Retina (tissue), 1 donor: ENCODE results near the gene ZBTB7C.

Experiments
- DNase-seq: peaks from one replicate; pipeline ENCODE4 v3.0.0-alpha.2; 2016

Gene ZBTB7C

DNA sequence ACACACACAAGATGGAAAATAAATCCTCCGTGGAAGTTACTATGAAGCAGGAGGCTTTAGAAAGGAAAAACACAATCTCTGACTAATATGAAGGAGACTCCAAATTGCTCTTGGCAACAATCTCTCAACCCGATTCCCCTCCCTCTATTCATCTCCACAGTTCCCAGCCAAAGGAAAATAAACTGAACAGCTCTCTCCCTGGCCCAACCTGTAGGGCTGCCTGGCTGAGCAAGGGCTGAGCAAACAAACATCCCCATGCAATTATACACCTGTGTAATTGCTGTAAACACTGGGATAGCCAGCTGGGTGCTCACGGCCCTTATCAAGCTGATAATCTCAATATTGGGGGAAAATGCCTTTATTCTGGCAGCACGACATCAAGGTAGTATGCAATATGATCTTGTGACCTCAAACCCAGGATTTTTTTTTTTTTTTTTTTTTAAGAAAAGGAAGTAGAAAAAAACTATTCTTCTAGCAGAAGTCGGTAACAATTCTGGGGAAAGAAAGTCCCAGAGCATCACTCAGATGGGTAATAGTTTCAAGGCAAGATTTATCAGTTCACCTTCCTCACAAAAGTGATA is 275.4 kb downstream of the ZBTB7C start:
- DNase-seq, result no peak

DNA sequence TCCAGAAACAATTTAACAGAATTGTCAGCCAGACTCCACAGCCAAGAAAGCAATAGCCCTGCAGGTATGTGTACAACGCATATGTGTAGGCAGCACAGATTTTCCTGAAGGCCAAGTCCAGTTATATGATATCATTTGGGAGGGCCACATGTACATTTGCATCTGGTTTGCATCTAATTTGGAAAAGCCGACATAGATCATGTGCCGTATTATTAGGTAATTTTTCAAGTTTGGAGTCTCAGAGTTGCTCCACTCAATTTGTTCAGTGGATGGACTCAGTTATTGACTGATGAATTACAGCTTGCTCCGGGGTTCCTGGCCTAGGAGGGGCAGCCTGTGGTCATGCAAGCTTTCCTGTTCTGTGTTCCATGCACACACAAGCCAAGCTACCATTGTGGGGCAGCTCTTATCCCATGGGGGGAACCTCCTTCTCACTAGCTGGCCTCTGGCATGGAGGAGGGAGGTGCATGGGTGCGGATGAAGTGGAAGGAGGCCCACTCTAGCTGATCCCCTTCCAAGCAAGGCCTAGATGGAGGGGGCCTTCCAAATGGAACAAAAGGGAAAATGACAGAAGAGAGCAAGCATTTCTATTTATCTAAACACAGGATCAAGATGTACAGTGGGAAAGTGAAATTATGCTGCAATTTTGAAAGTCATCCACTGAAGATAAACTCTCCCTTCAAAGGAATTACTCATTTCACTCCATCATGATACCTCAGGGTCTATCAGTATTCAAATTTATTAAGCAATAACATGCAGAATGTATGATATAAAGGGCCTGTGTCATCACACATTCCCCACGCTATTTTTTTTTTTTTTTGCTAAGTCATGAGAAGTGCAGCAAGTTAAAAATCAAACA is 276.2 kb downstream of the ZBTB7C start:
- no peak for DNase-seq

DNA sequence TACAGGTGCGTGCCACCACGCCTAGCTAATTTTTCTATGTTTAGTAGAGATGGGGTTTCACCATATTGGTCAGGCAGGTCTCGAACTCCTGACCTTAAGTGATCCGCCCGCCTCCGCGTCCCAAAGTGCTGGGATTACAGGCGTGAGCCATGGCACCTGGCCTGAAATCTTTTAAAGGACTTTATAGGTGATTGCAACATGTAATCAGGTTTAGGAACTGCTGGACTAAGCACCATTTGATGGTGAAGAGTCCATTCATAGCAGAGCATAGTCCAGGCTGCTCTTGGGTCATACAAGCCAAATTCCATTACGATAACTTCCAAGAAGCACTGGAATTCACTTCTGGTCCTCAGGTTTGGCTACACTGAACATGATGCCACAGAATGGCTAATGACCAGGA is 278.1 kb downstream of the ZBTB7C start:
- DNase-seq, result no peak

DNA sequence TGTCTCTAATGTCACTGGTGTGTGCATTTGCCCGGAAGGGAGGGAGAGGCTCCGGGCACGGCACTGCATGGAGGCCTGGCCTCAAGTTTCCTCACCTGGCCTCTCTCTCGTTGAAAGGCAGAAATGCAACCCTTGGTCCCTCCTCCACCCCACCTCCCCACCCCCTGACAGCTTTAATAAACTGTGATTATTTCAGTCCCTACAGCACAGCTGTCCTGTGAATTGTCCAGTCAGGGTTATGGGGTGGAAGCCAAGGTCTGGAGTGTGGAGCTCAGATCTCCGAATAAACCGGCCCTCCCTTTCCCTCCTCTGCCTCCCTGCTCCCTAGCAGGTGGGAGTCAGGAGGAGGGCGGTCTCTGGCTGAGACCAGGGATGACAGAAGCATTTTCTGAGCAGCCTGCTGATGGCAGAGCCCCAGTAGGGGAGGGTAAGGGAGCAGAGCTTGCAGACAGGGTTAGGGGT is 279.5 kb downstream of the ZBTB7C start:
- DNase-seq, result no peak

DNA sequence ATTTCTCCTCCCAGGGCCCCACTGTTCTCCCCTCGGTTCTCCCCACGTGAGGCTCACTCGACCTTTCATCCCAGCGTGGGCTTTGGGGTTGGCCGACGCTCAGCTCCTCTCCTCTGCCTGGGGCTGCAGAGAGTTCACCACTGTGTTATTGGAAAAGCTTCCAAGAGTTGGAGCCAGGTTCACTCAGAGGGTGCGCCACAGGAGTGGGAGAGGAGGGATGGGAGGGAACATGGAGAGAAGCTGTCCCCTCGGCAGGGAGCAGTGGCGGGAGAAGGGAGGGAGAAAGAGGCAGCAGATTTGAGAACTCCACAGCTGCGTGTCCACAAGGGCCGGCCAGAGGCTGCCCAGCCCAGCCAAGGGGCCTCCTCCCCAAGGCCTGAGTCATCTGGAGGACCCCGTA is 281.6 kb downstream of the ZBTB7C start:
- no peak for DNase-seq

DNA sequence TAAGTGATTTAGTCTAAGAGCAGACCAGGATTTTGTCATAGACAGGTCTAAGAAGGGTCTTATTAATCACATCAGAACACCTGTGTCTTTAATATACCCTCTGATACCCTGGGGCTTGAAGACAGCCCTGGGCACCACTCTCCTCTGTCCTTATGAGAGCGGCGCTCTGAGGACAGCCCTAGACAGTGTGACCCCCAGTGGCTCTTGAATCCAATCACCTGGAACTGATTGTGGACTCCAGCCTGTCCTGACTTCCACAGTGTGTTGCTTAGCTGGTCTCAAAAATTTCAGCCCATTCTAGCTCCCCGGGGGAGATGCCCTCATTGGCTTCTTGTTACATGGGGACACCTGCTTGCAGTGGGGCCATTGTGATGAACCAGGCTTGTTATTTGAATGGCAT is 282.9 kb downstream of the ZBTB7C start:
- no peak for DNase-seq

DNA sequence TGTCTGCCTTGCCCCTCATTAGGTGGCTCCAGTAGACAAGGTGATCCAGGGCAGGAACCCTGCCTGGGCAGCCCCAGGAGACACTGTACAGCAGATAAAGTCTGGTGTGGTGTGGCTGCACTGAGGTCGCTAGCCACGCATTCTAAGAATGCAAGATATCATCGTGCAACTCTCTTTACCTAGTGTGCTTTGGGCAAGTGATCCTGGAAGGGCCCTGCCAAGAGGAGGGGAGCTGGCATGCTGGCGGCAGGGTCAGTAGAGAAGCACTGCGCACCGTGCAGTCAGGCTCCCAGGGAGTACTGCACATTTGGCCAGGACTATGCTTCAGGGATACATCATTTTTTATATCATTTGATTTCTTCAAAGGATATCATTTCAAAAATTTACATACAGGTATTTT is 283.5 kb downstream of the ZBTB7C start:
- no peak for DNase-seq

DNA sequence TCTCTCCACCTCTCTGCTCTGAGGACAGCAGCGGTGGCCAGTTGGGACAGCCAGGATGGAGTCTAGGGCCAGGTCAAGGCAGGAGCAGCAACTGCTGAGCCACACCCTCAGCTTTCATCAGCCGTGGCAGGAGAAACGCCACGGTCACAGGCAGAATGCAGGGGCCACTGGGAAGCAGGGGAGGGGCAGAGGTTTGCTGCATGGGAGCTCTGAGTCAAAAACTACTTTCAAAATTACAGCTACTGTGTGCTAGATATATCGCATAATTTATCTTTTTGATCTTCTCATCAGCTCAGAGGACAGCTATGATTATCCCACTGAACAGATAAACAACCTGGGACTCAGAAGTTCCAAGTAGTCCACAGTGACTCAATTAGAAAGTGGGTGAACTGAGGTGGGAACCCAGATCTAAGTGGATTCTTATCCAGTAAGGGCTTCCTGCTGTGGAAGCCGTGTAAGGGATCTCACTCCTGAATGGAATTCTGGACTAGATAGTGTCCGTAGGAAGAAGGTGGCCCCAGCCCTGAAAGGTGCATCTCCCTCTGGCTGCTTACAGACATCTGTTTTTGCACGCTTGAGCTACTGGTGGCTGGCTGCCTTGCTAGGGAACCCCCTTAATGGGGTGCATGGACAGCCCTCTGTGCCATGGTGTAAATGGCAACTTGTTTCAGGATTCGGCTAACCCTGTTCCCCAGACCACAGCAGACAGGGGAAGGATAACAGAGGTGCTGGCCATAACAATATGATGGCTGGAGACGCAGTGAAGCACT is 284.1 kb downstream of the ZBTB7C start:
- DNase-seq, result no peak

DNA sequence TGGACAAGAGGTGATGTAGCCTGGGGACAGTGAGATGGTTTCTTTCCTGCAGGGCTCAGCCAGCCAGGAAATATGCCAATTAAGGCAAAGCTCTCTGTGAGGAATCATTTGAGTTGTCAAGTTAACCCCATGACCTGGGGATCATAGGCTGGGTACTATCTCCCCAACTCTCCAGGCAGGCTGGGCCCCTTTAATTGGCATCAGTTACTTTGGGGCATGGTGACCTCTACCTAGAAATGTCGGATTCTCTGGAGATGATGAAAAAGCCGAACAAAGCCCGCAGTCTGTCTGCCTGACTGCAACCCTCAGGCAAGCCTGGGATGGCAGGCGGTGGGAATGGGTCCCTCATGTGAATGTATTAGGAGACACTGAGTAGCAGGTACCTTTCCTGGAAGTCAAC is 285.2 kb downstream of the ZBTB7C start:
- peak; percentile 51 for DNase-seq

DNA sequence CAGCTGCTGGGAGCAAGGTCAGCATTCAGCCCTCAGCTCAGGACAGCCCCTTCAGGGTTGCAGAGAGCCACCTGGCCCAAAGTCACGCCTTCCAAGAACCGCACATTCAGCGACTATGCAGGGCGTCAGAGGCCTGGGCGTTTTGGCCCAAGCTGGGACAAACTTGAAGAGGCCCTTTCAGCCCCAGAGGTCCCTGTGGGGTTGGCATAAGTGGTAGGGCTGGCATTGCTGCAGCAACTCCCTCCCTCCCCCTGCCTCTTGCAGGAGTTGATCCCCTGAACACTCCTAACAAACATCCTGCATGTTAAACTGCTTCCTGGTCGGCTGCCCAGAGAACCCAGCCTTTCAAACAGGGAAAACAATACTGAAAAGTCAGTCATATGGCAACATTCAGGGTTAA is 285.9 kb downstream of the ZBTB7C start:
- DNase-seq, result no peak

DNA sequence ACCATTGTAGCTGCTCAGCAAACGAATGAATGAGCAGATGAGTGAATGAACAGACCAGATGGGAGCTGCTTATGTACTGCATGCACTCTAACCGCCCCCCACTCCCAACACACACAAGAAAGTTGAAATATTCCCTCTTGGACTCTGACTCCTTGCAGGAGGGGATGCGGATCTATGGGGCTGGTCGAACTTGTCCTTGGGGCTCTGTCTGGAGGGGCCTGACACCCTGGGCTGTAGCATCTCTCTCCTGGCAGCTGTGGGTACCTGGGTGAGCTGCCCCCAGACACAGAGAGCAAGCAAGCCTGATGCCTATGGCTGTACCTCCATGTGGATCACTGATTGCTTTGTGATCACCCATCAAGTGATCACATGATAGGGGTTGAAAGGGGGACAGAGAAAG is 286.4 kb downstream of the ZBTB7C start:
- no peak for DNase-seq

DNA sequence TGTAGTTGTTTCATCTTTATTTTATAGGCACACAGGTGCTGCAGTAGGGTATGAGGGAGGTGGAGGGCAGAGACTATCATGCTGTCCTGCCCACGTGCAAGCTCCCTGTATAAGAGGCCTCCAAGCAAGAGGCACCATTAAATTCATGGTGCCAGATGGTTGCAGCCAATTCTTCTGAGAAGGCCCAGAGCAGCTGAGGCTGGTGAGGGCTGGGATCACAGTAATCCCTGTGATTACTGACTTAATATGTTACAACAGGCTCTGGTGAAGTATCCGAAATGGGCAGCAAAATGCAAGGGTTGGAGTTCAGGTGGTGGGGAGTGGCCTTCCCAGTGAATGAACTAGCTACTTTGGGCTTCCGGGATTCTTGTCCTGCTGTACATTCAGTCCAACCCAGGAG is 286.8 kb downstream of the ZBTB7C start:
- DNase-seq, result no peak

DNA sequence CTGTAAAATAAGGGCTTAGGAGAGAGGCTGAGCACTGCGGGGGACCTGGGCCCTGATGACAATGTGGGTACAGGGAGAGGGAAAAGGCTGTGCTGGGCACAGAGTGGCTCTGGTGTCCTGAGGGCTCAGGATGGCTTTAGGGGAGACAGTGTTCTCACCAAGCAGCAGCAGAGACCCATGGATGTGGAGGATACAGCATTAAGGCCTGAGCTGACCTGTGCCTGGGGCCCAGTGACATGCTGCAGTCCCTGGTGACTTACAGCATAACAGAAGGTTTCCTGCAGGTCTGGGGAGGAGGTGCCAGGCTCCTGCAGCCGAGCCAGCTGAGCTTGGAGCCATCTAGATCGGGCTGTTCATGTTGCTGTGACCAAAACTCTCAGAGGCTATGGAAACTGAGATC is 287.4 kb downstream of the ZBTB7C start:
- DNase-seq, result no peak

DNA sequence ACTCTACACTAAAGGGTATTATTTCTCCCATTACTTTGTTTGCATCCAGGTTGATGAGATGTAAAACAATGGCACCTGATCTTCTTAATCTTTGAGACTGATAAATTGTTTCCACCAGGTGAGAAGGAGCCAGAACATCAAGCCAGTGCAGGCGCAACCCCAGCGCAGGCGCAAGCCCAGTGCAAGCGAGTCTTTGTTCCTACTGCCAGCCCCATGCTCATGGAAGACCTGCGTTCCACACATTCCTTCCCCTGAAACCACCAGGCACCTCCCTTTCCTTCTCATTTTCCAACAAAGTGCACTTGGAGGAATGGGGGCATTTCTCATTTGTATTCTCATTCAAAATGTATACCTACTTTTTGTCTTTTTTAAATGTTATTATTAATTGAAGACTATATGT is 290.0 kb downstream of the ZBTB7C start:
- no peak for DNase-seq

DNA sequence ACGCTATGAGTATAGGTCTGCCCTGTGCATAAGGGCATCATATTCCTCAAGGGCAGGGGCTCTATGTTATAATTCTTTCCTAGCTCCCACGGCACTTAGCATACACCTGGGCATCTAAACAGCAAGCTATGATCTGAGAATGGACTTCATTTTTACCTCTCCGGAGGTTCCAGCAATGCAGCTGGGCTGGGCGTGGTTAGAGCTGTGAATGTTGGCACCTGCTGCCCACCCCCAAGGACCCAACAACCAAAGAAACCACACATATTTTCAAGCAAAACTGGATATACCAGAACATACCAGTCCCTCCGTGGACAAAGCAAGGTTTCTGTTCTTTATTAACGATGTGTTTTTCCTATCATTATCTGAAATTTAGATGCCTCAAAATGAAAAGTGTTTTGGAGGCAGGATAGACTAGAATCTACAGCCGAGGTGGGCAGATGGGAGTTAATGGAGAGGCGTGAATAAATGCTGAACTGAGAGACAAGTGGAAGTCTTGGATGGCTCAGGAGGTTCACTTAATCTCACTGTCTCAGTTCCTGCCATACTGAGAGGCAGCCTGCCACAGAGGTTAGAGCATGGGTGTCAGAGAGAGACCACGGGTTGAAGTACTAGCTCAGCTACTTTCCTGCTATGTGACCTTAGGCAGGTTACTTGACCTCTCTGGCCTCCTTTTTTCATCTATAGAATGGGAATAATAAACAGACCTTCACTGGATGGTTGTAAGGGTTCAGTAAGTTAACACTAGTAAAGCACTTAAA is 292.1 kb downstream of the ZBTB7C start:
- DNase-seq, result no peak

DNA sequence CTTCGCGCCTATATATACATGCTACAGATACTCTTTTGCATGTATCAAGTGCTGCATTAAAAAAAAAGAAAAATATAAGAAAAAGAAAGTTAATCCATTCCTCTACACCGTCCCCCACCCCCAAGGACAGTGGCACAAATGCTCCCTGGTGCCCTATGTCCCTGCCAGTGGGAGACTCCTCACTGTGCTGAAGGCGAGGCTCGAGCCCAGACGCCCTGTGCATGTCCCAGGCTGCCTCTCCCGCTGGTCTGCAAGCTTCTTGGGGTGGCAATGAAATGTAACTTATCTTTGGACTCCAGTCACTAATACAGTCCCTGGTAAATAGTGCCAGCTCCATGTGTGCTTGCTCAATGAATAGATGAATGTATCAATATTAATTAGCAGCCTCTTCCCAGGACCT is 293.2 kb downstream of the ZBTB7C start:
- no peak for DNase-seq

DNA sequence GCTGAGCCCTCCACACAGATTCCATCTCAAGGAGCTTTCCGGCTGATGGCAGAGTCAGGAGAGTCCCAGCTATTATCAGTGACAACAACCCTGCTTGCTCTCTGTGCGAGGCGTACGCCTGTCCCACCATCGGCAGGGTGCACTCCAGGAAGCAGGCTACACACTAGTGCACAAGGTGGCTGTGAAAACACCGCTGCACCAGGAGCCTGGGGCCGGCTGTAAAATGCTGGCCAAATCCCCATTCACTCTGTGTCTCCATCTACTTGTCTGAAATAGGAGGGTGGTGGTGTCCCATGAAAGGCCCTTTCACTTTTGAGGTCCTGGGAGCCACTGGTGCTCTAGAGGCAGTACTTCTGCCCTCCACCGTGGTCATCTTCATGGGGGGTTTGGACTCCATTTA is 295.5 kb downstream of the ZBTB7C start:
- no peak for DNase-seq

DNA sequence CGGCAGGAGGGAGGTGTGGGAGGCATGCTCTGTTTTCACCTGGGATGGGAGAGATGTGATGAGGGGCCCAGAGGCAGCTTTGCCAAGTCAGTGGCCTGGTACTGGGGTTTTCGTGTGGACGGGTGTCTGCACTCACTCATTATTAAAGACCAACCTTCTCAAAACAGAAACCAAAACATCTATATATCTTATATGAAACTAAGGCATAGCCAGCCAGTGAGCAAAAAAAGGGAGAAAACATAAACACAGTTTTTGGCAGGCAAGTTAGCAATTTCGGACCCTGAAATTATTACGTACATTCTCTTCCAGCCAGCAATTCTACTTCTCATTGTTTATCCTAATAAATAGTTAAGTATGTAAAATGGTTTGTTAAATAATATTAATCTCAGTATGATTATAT is 297.6 kb downstream of the ZBTB7C start:
- DNase-seq, result no peak

DNA sequence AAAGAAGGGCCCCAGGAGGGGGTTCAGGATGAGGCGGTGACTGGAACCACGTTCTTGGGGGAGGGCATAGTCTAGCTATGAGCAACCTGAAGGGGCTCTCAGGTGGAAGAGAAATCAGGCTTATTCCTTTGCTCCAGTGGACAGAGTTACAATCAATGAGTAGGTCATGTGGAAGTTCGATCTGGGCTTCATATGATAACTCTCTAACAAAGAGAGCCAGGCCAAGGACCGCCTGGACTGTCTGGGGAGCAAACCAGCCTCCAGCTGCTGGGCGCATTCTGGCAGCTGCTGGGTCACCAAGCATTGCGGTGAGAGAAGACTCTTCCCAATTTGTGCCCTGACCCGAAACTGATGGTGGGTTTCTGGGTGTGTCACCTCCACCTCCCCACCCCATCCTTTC is 298.4 kb downstream of the ZBTB7C start:
- DNase-seq, result peak; percentile 60

DNA sequence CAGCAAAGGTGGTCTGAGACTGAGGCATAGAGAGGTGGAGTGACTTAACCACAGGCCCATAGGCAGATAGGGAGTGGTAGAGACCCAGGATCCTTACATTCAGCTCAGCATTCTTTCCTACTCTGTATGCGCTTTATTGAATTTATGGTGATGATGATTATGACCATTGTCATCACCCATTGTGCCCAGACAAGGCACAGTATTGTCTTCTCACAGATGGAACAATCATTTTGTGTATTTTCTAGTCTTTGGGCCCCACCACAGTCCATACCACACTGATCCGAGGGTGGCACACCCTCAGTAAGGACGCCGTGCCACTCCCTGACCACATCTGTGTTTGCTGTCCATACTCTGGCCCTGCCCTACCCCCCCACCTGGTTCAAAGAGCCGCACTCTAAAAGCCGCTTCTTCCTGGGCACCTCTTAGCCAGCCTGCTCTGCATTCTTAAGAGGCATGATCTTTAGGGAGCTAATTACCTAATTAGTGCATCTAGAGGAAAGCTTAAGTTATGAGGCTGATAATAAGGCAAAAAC is 299.2 kb downstream of the ZBTB7C start:
- no peak for DNase-seq

DNA sequence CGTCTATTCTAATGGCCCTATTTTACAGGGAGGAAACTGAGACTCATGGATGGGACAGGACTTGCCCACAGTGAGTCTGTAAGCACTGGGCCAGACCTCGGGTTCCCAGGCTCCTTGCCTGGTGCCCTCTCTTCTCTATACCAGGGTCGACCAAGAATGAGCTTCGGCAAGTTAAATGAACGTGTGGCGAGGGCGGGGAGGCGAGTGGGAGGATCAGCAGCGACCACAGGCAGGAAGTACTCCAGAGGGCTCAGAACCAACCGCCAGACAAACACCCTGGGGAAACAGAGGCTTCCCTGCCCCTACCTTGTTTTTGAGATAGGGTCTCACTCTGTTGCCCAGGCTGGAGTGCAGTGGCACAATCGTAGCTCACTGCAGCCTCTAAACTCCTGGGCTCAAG is 301.0 kb downstream of the ZBTB7C start:
- no peak for DNase-seq

DNA sequence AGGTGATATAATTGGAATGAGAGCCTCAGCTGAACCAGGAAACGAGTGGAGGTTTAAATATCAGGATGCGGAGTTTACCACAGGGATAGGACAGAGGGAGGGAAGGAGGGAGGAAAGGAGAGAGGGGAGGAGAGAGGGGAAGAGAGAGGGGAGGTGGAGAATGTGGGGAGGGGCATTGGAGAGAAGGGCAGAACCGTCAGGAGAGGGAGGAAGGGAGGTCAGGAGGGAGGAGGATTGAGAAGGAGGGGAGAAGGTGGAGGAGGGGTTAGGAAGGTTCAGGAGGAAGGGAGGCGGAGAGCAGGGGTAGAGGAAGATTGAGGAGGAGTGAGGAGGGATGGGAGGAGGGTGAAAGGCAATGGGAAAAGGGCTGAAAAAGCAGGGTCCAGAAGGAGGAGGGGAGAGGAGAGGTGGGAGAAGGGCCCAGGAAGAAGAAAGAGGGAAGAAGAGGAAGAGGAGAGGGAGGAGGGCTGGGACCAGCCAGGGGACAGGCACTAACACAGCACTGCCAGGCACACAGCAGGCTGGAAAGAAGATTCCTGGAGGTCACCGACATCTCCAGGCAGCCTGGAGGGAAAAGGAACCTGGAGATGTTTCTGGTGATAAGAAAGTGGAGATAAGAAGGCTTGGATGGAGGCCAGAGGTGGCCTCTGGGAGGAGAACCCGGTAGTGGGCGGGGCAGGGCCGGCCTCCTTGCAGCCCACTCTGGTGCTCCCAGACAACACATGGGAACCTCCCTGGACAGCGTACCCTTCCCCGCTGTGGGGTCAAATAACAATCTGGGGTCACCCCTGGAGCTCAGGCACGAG is 302.0 kb downstream of the ZBTB7C start:
- no peak for DNase-seq
